Colonic mucosa (tissue), 4 donors: Measurements from ENCODE around the gene TMEM167B. TPM values are rescaled to one million over a fixed set of nuclear protein-coding genes. Genes with fewer than 3 reads are reported as not detected.

Experiments
- DNase-seq: peaks from one replicate; pipeline ENCODE4 v3.0.0-alpha.2; 2020
- H3K27ac ChIP-seq: fragments of 200-600 bp; one replicate; pipeline ENCODE4 v1.8.0; 2021
- H3K27me3 ChIP-seq: fragments of 200-600 bp; one replicate; pipeline ENCODE4 v1.8.0; 2021
- H3K36me3 ChIP-seq: fragments of 200-600 bp; one replicate; pipeline ENCODE4 v1.8.0; 2021
- H3K4me1 ChIP-seq: fragments of 200-600 bp; one replicate; pipeline ENCODE4 v1.8.0; 2021; ENCODE audit warnings: mild to moderate bottlenecking
- H3K4me3 ChIP-seq: fragments of 200-600 bp; one replicate; pipeline ENCODE4 v1.8.0; 2021
- H3K9ac ChIP-seq, 2 donors: one replicate each; pipeline ENCODE4 v1.7.0; 2013; ENCODE audit warnings: control low read depth in 2 of 2, low read depth in 2 of 2, low read length in 2 of 2
- H3K9me3 ChIP-seq: fragments of 200-600 bp; one replicate; pipeline ENCODE4 v1.8.0; 2021
- intact Hi-C: fragments of 100-400 bp; cut with DNase I; formaldehyde crosslinking; loops from one replicate; pipeline ENCODE4 v1.14.1; 2022
- total RNA-seq, 2 donors: library from RNA; stranded (reverse); fragmentation: NEBNext Ultra II Directional in 1 of 2; extraction: Animal tissue kit (Norgen Biotek cat#: 25700) in 1 of 2; gene quantifications; one replicate each; pipeline ENCODE4 v1.2.1, GENCODE V29; 2021
- TF ChIP-seq, protein P1 (sequence below): fragments of 200-600 bp; IDR thresholded peaks from one replicate; pipeline ENCODE4 v1.8.0; 2022; ENCODE audit warnings: antibody characterized with exemption, mild to moderate bottlenecking
- donor health status: healthy.
- donor health status: DM: no; HTN: no; CAD: no.
- donor health status: DM: no; HTN: no; CAD: no.

The TMEM167B gene
- total RNA-seq, 2 donors from 2014 or later, result 26.0 to 53.6 TPM

DNA sequence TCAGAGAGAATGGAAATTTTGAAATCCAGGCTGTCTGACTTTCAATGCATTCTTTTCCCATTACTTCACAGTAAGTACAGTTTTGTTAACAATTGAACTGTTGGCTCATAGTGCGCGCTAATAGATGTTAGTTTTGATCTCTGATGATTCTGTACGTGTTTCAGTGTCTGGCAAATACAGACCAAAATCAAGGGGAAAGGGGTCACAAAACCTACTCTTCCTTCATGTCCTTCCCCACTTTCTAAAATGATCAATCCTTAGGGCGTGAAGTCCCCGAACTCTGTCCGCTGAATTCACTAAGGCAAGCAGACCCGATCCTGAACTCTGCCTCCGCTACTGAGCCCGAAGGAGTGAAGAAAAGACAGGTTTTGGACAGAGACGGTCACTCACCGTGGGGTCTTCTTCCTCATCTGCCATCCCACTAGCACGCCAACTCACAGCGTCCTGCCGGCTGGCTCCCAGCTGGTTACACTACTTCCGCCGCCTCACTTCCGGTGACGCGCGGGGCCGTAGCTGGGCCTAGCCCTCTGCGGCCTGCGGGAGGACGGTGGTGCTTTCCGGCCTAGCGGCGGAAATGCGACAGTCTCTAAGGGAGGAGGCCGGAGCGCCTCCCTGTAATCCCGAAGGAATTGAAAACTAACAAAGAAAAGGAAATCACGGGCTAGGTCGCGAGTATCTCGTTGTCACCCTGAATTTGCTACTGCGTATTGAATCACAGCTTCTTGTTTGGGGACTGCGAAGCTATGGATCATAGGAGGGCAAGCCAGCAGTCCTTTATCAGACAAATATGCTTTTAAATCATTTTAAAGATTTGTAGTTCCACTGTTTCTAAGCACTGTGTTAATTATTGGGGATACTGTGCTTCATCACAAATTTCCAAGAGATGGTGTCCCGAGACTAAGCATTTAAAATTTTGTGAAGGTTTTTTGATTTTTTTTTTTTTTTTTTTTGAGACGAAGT, 14.8 kb upstream of the TMEM167B start, which contains the start of gene TAF13:
TSS of gene TAF13 (minus strand) at position 473 of the 960 bp plus-strand sequence. CDS start at position 417, 56 bp downstream.
- Histone ChIP-seq H3K4me3 (peak within 1 kb of the TSS; percentile 78), H3K36me3 (no peaks in the 10 kb centered on the region), H3K4me1 (peaks cover 5% of the 10 kb centered on the region), H3K27ac (peak within 1 kb of the TSS; percentile 90), H3K27me3 (no peaks in the 10 kb centered on the region), H3K9ac (peak within 1 kb of the TSS; percentile 80 to 83), H3K9me3 (no peaks in the 10 kb centered on the region)
- intact Hi-C loops, result no loop called here
- peak; percentile 95 for DNase-seq
- TF ChIP-seq, protein P1, sequence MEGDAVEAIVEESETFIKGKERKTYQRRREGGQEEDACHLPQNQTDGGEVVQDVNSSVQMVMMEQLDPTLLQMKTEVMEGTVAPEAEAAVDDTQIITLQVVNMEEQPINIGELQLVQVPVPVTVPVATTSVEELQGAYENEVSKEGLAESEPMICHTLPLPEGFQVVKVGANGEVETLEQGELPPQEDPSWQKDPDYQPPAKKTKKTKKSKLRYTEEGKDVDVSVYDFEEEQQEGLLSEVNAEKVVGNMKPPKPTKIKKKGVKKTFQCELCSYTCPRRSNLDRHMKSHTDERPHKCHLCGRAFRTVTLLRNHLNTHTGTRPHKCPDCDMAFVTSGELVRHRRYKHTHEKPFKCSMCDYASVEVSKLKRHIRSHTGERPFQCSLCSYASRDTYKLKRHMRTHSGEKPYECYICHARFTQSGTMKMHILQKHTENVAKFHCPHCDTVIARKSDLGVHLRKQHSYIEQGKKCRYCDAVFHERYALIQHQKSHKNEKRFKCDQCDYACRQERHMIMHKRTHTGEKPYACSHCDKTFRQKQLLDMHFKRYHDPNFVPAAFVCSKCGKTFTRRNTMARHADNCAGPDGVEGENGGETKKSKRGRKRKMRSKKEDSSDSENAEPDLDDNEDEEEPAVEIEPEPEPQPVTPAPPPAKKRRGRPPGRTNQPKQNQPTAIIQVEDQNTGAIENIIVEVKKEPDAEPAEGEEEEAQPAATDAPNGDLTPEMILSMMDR, result no peak

DNA sequence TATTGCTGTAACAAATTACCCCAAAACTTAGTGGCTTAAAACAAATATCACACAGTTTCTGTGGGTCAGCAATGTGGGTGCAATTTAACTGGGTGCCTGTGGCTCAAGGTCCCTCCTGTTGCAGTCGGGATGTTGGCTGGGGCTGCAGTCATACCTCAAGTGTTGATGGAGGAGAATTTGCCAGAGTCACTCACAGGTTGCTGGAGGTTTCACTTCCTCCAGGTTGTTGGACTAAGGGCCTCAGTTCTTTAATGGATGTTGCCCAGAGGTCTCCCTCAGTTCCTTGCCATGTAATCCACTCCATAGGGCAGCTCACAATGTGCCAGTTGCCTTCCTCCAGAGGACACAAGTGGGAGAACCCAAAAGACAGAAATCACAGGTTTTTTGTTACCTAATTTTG, 12.2 kb upstream of the TMEM167B start:
- Histone ChIP-seq H3K36me3 (no peaks in the 10 kb centered on the region), H3K4me3 (no peak overlapping the region), H3K27me3 (no peaks in the 10 kb centered on the region), H3K4me1 (peaks cover 5% of the 10 kb centered on the region), H3K9ac (no peak overlapping the region), H3K27ac (no peak overlapping the region), H3K9me3 (no peaks in the 10 kb centered on the region)
- TF ChIP-seq, protein P1, result no peak
- no peak for DNase-seq
- intact Hi-C loops, result no loop called here

DNA sequence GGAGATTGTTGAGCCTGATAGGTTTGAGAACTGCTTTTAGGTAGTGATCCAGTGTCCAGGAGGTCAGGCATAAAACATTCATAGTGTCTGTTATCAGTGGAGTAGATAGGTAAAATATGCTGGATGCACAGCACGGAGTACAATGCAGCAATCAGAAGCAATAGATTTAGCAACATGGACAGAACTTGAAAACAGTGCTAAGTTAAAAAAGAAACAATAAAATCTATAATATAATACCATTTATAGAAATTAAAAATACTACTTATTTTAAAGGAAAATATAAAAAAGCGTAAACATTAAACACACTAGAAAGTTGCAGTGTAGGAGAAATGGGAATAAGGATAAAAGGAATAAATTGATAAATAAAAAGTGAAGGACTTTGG, 11.3 kb upstream of the TMEM167B start:
- H3K27ac ChIP-seq, result no peak overlapping the region
- DNase-seq, result no peak
- H3K9me3 ChIP-seq, result no peaks in the 10 kb centered on the region
- no peaks in the 10 kb centered on the region for H3K27me3 ChIP-seq
- H3K9ac ChIP-seq, result no peak overlapping the region
- intact Hi-C loops, result no loop called here
- TF ChIP-seq, protein P1, result no peak
- no peaks in the 10 kb centered on the region for H3K36me3 ChIP-seq
- H3K4me3 ChIP-seq, result no peak overlapping the region
- peaks cover 5% of the 10 kb centered on the region for H3K4me1 ChIP-seq

DNA sequence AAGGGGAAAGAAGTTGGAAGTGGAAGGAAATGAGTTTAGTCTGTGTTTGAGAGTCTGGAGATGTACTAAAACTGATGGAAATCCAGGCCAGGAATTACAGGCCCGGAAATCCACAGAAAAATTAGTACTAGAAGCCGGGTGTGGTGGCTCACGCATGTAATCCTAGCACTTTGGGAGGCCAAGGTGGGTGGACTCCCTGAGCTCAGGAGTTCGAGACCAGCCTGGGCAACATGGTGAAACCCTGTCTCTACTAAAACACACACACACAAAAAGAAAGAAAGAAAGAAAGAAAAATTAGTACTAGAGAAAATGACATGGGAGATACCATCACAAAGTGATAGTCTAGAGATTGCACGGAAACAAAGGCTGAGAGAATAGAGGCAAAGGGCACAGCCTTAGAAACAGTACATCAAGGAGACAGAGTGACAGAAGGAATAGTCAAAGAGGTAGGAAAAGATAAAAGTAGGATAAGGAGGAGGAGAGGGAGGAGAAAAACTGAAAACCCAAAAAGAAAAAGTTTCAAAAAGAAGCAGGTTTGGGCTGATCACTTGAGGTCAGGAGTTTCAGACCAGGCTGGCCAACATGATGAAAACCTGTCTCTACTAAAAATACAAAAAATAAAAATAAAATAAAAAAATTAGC, 10.0 kb upstream of the TMEM167B start:
- no peak overlapping the region for H3K4me3 ChIP-seq
- H3K9me3 ChIP-seq, result no peaks in the 10 kb centered on the region
- no peak overlapping the region for H3K9ac ChIP-seq
- H3K27me3 ChIP-seq, result no peaks in the 10 kb centered on the region
- H3K36me3 ChIP-seq, result no peaks in the 10 kb centered on the region
- intact Hi-C loops, result no loop called here
- H3K4me1 ChIP-seq, result no peaks in the 10 kb centered on the region
- no peak overlapping the region for H3K27ac ChIP-seq
- TF ChIP-seq, protein P1, result no peak
- no peak for DNase-seq

DNA sequence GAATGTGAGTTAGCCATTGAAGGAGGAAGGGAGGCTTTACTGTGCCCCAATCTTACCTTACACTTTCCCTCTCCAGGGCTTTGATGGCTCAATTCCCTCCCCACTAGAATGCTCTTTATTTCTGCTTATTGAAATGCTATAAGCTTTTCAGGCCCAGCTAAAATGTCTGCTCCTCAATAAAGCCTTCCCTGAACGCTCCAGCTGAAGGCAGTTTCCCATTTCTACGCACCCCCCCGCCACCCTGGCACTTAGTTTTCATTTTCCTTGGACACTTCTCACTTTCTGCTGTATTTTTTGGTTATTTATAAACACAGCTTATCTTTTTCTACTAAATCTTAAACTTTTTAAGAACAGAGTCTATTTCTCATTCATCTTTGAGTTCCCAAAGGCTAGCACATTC, 7.1 kb upstream of the TMEM167B start:
- TF ChIP-seq, protein P1, result no peak
- H3K36me3 ChIP-seq, result no peaks in the 10 kb centered on the region
- no peaks in the 10 kb centered on the region for H3K4me1 ChIP-seq
- intact Hi-C loops, result no loop called here
- H3K4me3 ChIP-seq, result no peak overlapping the region
- H3K27me3 ChIP-seq, result no peaks in the 10 kb centered on the region
- no peak for DNase-seq
- no peaks in the 10 kb centered on the region for H3K9me3 ChIP-seq
- no peak overlapping the region for H3K27ac ChIP-seq
- no peak overlapping the region for H3K9ac ChIP-seq
